K562 (cell line): ENCODE measurements around the gene MPZL3. TPM values are rescaled to one million over a fixed set of nuclear protein-coding genes. Genes with fewer than 3 reads are reported as not detected.

Experiments
- CBX5 ChIP-seq: IDR thresholded peaks from 2 replicates; pipeline ENCODE4 v1.6.1; 2014; ENCODE audit warnings: low read depth, borderline replicate concordance
- CBX8 ChIP-seq: fragments of 200-600 bp; sonication (generic); IDR thresholded peaks from 2 replicates; pipeline ENCODE4 v1.6.1; 2012; ENCODE audit warnings: borderline replicate concordance, mixed run types, low read depth, mild to moderate bottlenecking, moderate library complexity, mixed read lengths, low read length, control low read depth, inconsistent platforms; ENCODE audit not compliant: poor library complexity, severe bottlenecking; ENCODE audit errors: extremely low read depth
- CHD4 ChIP-seq: fragments of 200-600 bp; sonication (generic); IDR thresholded peaks from 3 replicates; pipeline ENCODE4 v1.6.1; 2012; ENCODE audit warnings: low read depth, mild to moderate bottlenecking, mixed read lengths, low read length, inconsistent platforms; ENCODE audit not compliant: insufficient read depth, insufficient replicate concordance, poor library complexity, severe bottlenecking
- CTCF ChIP-seq, 3 experiments: IDR thresholded peaks in 2 of 3; conservative IDR thresholded peaks in 1 of 3; 2 replicates each; pipeline ENCODE4 v1.5.1; 2011 to 2012; ENCODE audit warnings: low read length in 3 of 3, mild to moderate bottlenecking in 3 of 3, control low read depth in 2 of 3, improper control_type of control experiment in 1 of 3, inconsistent platforms in 1 of 3, low read depth in 1 of 3, mixed read lengths in 1 of 3, moderate library complexity in 1 of 3; ENCODE audit not compliant: insufficient read depth in 2 of 3
- ETV1 ChIP-seq: fragments of 450-650 bp; conservative IDR thresholded peaks from 2 replicates; pipeline ENCODE4 v1.6.1; 2016; ENCODE audit warnings: missing genetic modification characterization, control low read depth, low read depth, missing compliant biosample characterization
- HDAC3 ChIP-seq: fragments of 450-650 bp; IDR thresholded peaks from 2 replicates; pipeline ENCODE4 v1.6.1; 2018; ENCODE audit warnings: borderline replicate concordance, mild to moderate bottlenecking, moderate library complexity; ENCODE audit not compliant: partially characterized antibody
- HNRNPUL1 ChIP-seq: fragments of 200-400 bp; formaldehyde crosslinking; IDR thresholded peaks from 2 replicates; pipeline ENCODE4 v1.6.1; 2017; ENCODE audit warnings: low read length
- IRF1 ChIP-seq: sonication (generic); formaldehyde crosslinking; IDR thresholded peaks from 2 replicates; pipeline ENCODE4 v1.8.0; 2022; ENCODE audit warnings: missing genetic modification reagents, mild to moderate bottlenecking, borderline replicate concordance
- MCM3 ChIP-seq: fragments of 450-650 bp; IDR thresholded peaks from 2 replicates; pipeline ENCODE4 v1.6.1; 2016
- MEIS2 ChIP-seq: fragments of 450-650 bp; IDR thresholded peaks from 2 replicates; pipeline ENCODE4 v1.6.1; 2014; ENCODE audit warnings: mild to moderate bottlenecking; ENCODE audit not compliant: partially characterized antibody
- NRF1 ChIP-seq, 2 experiments: fragments of 450-650 bp; IDR thresholded peaks in 1 of 2; conservative IDR thresholded peaks in 1 of 2; 2 replicates each; pipeline ENCODE4 v1.6.1; 2014; ENCODE audit warnings: mild to moderate bottlenecking in 2 of 2
- PBX2 ChIP-seq, 2 experiments: IDR thresholded peaks in 1 of 2; conservative IDR thresholded peaks in 1 of 2; 2 replicates each; pipeline ENCODE4 v1.6.1; 2016; ENCODE audit warnings: low read depth in 2 of 2, mild to moderate bottlenecking in 1 of 2, missing compliant biosample characterization in 1 of 2, missing genetic modification characterization in 1 of 2, moderate library complexity in 1 of 2
- PHF20 ChIP-seq: fragments of 450-650 bp; IDR thresholded peaks from 2 replicates; pipeline ENCODE4 v1.6.1; 2018; ENCODE audit not compliant: partially characterized antibody
- POLR2H ChIP-seq: IDR thresholded peaks from 2 replicates; pipeline ENCODE4 v1.6.1; 2016; ENCODE audit warnings: missing genetic modification characterization, low read depth, mild to moderate bottlenecking, control low read depth, missing compliant biosample characterization, moderate library complexity
- RAD21 ChIP-seq, 2 experiments: fragments of 250-450 bp in 1 of 2; fragments of 450-650 bp in 1 of 2; sonication (Bioruptor Pico) in 1 of 2; formaldehyde crosslinking in 1 of 2; IDR thresholded peaks in 1 of 2; conservative IDR thresholded peaks in 1 of 2; 2 replicates each; pipeline versions ENCODE4 v1.4.0 to v1.8.0; 2020 to 2022; ENCODE audit warnings: mild to moderate bottlenecking in 2 of 2, moderate library complexity in 1 of 2
- TARDBP ChIP-seq: fragments of 450-650 bp; IDR thresholded peaks from 2 replicates; pipeline ENCODE4 v1.6.1; 2016
- WHSC1 ChIP-seq: IDR thresholded peaks from one replicate; pipeline ENCODE4 v1.6.1; 2012; ENCODE audit warnings: low read length, control low read depth, inconsistent platforms
- YY1 ChIP-seq, 3 experiments: IDR thresholded peaks; 2 replicates each; pipeline ENCODE4 v1.6.1; 2011; ENCODE audit warnings: low read length in 2 of 3, mild to moderate bottlenecking in 2 of 3, moderate library complexity in 2 of 3, borderline replicate concordance in 1 of 3, control low read depth in 1 of 3, low read depth in 1 of 3; ENCODE audit not compliant: insufficient read depth in 3 of 3, insufficient replicate concordance in 2 of 3, control insufficient read depth in 1 of 3, insufficient read length in 1 of 3; ENCODE audit errors: extremely low read depth in 1 of 3
- ZNF253 ChIP-seq: fragments of 250-450 bp; sonication (Bioruptor Pico); conservative IDR thresholded peaks from 2 replicates; pipeline ENCODE4 v1.6.1; 2021; ENCODE audit warnings: mild to moderate bottlenecking
- ZNF589 ChIP-seq: fragments of 200-800 bp; sonication (Bioruptor generic); IDR thresholded peaks from 2 replicates; pipeline ENCODE4 v1.6.1; 2016; ENCODE audit warnings: low read depth, missing genetic modification characterization, missing compliant biosample characterization
- polyA plus RNA-seq, 8 experiments: library from polyadenylated mRNA; depleted of rRNA in 4 of 8; stranded (reverse) in 5 of 8; unstranded in 3 of 8; fragments of >200 nt; fragmentation: Nextera tagmentation in 2 of 8; fragmentation: Illumina TruSeq in 1 of 8; extraction: Ambion mirVana in 2 of 8; extraction: Trizol in 1 of 8; gene quantifications; 2 replicates each; pipeline versions ENCODE4 v1.2.1 to v1.2.3, GENCODE V29; 2011 to 2014; ENCODE audit warnings: inconsistent platforms in 1 of 8, missing spikeins in 1 of 8
- total RNA-seq, 7 experiments: library from RNA; depleted of rRNA in 6 of 7; stranded (reverse); fragments of >200 nt in 6 of 7; fragmentation: Illumina TruSeq in 2 of 7; extraction: Trizol in 2 of 7; gene quantifications; 2 replicates each; pipeline versions ENCODE4 v1.2.1 to v1.2.3, GENCODE V29; 2011 to 2021; ENCODE audit warnings: low replicate concordance in 1 of 7

MPZL3 gene
- total and polyA plus RNA-seq, 9 of the 15 experiments (the other 6 are each of a cell fraction or from before 2014, with no cell fraction given), result 0.97 to 2.9 (median 1.6) TPM

- TF ChIP-seq PBX2 (CRISPR knock-in tag; IDR thresholded peaks at IDR 0.05; ENCODE audit: low read depth) (no peak), PBX2 (tag; conservative IDR thresholded peaks at IDR 0.05; ENCODE audit: low read depth) (peak; percentile 90), TARDBP (no peak), RAD21 (CRISPR knock-in tag; conservative IDR thresholded peaks at IDR 0.05 in 1 of 2, IDR thresholded peaks at IDR 0.05 in 1 of 2) (peak; percentile 62 to 67), MCM3 (no peak), ETV1 (tag) (0 out of 2 replicates have a peak, but pooled peaks have one; percentile 27), POLR2H (tag) (no peak), WHSC1 (no peak), PHF20 (no peak), CBX5 (no peak), IRF1 (CRISPR knock-in tag) (no peak), YY1 (IDR thresholded peaks at IDR 0.05; ENCODE audit: borderline replicate concordance in 1 of 3, control insufficient read depth in 1 of 3, extremely low read depth in 1 of 3, insufficient read depth in 3 of 3, insufficient read length in 1 of 3, insufficient replicate concordance in 2 of 3, low read depth in 1 of 3, low read length in 2 of 3) (no peak), ZNF253 (CRISPR knock-in tag) (no peak), ZNF589 (CRISPR knock-in tag) (0 out of 2 replicates have a peak, but pooled peaks have one; percentile 30), CTCF (IDR thresholded peaks at IDR 0.05 in 2 of 3, conservative IDR thresholded peaks at IDR 0.05 in 1 of 3; ENCODE audit: insufficient read depth in 2 of 3, low read depth in 1 of 3, low read length in 3 of 3) (peak in 2 of 3 experiments; percentile 11 to 54; a peak in 2 of 6 replicates), MEIS2 (peak; percentile 86), HDAC3 (no peak), NRF1 (conservative IDR thresholded peaks at IDR 0.05 in 1 of 2, IDR thresholded peaks at IDR 0.05 in 1 of 2) (peak; percentile 13 to 14; a peak in 1 of 4 replicates), HNRNPUL1 (no peak), CHD4 (no peak), CBX8 (no peak)
Measured at GRCh38 chr11:118226296-118226695, 25.9 kb downstream of the MPZL3 start (continued).
